GM19452 (cell line): ENCODE measurements around the gene MAPK4.

Experiments
- ATAC-seq: cut with Tn5 transposase; IDR thresholded peaks from one replicate; pipeline ENCODE4 v1.9.1; 2021; ENCODE audit not compliant: unreplicated experiment

Gene MAPK4

GRCh38 chr18:50622865-50623393 is 63.0 kb downstream of the MAPK4 start:
- no peak for ATAC-seq

DNA sequence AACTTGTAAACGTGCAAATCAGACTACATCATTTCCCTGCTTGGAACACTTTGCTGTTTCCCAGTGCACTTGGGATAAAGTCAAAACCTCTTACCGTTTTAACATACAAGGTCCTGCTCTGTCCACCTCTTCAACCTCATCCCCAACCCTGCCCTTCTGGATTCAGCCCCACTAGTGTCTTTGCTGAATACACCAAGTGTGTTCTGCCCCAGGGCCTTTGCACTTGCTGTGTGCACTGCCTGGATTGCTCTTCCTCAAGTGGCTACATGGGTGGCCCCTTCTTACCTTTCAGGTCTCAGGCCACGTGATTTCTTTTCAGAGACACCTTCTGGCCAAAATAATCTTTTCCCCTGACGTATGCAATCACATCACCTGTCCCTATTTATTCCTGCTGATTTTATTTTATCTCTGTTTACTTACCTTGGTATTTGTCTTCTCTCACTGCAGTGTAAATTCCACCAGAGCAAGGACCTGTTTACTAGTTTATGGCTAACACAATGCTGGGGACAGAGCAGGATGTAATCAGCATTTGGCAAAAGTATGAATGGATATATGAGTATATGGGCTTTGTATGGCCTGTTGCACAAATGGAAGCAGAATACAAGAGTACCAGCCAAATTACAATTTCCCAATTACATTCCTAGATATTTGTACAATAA is 63.9 kb downstream of the MAPK4 start:
- ATAC-seq = no peak

- ATAC-seq = no peak
These were observed 65.1 kb downstream of the MAPK4 start for GRCh38 chr18:50624981-50625380.

- no peak for ATAC-seq
These were observed 66.4 kb downstream of the MAPK4 start for GRCh38 chr18:50626317-50626716.

DNA sequence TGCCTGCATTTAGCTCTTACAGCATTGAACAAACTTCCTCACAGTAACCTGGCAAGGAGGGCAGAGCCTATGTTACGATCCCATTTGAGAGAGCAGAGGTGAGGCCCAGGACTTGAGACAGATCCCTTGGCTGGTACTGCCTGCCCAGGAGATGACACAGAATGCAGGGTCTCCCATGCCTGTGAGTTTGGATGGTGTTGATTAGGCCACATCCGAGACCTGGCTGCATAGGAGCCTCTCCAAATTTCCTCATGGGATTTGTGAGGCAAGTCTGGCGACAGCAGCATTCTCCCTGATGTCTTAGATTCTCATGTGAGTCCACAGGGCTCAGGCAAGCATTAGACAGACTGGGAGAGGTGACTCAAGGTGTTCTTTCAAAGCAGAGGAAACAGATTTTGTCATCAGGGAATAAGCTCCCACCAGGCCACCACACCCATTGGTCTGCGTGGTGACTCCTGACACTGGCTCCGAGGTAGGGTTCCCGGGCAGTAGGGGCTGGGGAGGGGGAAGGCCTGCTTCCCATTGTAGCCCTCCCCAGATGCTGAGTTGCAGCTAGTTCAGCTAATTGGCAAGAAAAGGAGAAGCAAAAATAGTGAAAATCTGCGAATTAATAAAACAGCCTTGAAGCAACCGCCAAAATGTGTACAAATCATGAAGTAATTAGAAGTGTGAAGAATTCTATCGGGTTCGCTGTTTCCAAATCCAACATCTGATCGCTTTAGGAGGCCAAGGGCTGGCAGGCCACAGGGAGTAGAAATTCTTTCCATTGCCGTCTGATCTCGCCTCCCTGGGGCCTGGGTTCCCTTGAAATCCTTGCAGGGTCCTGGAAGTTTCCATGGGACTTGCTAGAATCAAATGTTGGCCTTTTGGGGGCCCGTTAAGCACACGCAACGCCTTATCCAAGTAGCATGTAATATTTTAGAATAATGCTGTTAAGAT is 68.0 kb downstream of the MAPK4 start:
- ATAC-seq = no peak

- no peak for ATAC-seq
These were observed 68.6 kb downstream of the MAPK4 start for GRCh38 chr18:50628533-50628905.

DNA sequence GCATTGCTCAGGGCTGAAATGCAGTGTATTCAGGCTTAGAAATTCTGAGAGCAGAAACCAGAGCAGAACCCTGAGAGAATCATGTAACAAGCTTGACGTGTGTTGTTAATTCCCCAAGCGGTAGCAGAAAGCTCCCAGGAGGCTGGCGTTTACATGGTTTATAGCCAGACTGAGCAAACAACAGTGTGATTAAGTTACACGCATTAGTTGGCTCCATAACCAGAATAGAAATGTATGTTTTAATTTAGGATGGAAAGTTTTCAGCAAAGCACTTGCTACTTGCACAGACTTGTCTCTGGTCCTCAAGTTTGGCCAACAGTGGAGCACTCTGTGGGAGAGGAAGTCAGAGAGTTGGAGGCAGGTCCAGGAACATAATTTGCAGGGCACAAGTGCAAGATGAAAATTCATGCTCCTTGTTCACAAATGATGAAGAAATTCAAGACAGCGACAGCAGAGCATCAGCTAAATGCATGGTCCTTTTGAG is 69.3 kb downstream of the MAPK4 start:
- ATAC-seq = no peak

GRCh38 chr18:50630895-50631294 is 71.0 kb downstream of the MAPK4 start:
- no peak for ATAC-seq

DNA sequence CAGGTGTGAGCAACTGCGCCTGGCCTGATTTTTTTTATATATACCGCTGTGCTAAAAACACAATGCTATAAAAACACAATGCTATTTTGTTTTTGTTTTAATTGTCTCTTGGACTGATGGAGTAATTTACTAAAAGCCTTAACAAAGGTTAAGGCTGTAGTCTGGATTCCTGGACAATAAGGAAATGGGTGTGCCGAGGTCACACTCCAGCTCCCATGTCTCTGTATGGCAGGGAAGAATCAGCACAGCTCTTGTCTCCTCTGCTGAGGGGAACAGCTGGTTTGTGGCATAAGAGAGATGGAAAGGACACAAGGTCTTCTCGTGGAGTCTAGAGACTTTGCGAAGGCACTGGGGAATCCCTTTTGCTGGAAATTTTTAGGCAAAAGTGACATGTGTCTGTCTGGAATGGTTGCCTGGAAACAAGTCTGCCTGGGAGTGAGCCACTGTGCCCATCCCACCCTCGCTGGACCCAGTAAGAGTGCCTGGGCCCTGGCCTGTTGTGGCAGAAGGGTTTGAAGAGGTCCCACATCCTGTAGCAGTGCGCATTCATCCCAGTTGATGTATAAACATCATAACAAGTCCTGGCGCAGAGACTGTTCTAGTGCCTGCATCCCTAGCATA is 73.1 kb downstream of the MAPK4 start:
- no peak for ATAC-seq

- no peak for ATAC-seq
These were observed 74.1 kb downstream of the MAPK4 start for GRCh38 chr18:50633992-50634391.

DNA sequence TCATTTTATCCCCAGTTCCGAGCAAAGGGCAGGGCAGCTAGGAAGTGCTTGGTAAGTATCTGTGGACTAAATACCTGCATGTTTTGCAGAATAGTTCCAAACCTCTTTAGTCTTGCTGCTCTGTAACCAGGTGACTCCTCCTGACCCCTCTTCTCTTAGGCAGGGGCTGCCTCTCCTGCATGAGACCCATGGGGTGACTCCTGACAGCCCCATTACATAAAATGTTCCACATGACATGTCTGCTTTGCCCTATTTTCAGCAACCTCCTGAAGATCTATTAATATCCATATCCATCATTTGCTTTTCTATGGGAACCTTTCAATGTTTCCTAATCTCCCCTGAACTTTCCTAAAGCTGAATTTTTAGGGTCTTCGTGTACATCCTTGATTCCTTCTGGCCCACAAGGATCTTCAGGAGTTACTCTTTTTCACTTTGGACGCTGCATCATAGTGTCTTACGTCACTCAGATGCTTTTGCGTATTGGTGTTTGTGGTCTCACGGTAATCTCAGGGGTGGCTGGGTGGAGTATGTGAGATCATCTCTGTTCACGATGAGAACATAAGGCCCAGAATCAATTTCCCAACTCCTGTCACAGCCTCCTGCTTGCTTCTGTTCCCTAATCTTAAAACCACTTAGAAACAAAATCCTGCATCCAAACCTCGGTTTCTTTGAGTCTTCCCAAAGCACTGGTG is 76.6 kb downstream of the MAPK4 start:
- ATAC-seq = no peak

DNA sequence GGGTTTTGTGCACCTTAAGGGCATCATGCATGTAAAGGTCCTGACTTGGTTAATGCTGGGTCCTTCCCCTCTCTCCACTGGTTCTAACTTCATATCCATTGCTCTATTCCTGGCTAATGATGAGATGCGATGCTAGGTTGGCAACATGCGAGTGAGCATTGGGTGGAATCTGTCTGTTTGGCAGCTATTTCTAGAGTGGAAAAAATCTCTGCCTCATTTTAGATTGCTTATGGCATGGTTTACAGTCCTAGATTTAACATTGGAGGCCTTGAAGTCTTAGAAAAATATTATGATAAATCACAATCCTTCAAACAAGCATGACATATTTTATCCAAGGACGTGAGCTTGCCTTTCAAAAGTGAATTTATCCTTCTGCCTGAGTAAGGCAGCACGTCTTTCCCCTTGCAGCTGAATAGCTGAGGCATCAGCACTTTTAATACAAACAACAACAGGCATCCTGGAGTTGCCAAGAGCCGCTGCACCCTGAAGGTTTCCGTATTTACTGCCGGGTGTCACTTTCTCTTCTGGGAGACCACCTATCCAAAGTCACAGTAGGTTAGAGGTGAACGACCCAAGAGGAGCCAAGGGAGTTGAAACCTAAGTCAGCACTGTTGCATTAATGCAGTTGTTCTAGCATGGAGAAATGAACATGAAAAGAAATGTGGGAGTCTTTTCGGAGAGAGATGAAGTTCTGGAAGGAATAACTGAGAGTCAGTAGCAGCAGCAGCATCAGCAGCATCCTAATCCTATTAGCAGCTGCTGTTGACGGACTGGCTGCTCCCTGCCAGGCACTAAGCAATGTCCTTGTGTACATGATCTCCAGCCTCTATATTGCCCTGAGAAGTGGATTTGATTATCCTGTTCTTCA is 78.4 kb downstream of the MAPK4 start:
- ATAC-seq = no peak

- ATAC-seq = no peak
These were observed 79.1 kb downstream of the MAPK4 start for GRCh38 chr18:50638884-50639420.

GRCh38 chr18:50639711-50640110 is 79.8 kb downstream of the MAPK4 start:
- no peak for ATAC-seq

GRCh38 chr18:50642439-50642838 is 82.6 kb downstream of the MAPK4 start:
- no peak for ATAC-seq

DNA sequence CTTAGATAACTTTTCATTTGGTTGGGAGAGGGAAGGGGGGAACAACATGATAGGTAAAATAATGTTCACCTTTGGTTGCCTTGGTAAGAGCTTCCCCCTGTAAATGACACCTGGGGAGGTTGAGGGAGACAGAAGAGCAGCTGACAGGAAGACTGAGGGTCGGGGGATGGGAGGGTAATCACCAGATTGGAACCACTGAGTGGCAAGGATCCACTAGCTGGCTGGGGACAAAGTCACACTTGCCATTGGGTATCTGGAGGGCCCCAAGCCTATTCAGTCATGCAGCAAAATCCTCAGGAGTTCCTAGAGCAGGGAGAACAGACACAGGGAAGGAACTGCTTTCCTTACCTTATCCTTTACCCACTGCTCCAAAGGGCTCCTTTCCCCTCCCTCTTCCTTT is 84.3 kb downstream of the MAPK4 start:
- no peak for ATAC-seq

GRCh38 chr18:50644807-50645206 is 84.9 kb downstream of the MAPK4 start:
- ATAC-seq = no peak

GRCh38 chr18:50647237-50647636 is 87.3 kb downstream of the MAPK4 start:
- no peak for ATAC-seq

DNA sequence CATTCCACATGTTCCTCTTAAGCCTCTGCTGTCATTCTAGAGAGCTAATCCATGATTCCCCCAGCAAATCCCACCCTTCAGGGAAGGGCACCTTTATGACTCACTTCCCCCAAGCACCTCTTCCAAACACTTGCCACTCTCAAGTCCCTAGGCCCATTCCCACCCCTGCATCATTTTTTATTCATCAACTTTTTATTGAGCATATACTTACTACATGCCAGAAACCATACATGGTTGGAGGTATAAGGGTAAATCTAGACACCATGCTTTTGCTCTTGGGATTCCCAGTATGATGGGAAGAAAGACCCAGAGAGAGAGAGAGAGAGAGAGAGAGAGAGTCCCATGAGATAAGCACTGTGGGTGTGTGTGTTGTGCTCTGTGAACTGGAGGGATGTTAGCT is 87.9 kb downstream of the MAPK4 start:
- ATAC-seq = no peak

DNA sequence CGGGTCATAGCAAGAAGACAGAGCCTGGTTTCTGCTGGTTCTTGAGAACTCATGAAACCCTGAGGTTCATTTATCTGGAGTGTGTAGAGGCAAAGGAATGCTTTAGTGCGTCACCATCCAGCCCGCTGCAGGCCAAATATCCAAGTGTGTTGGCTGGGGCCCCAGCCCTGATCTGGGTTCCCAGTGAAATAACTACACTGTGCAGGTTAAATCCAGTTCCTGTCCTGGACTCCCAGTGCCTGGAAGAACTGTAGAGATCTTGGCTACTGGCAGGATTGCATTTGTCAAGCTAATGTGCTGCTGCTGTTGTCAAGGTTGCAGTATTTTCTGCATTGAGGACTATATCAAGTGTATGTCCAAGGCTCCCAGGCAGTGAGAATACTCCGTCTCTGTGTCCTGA is 89.9 kb downstream of the MAPK4 start:
- no peak for ATAC-seq
